ENCODE data around the gene ANG.

Gene ANG

DNA sequence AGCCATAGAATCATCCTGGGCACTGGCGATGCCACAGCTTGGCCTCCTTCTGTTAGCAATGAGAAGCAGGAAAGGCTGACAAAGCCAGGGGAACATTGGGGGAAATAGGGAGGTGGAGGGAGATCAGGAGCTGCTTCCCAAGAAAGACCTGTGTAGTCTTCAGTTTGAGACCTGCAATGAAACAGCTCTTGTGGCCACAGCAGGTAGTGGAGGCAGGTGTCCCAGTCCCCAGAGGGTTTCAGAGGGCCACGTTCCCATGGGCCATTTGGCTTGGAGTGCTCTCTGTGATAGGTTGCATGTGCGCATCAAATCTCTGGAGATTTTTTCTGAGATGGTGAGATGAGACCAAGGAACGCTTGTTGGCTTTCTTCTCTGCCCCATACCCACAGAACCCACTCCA lies 32.7 kb upstream of the ANG start:
- Histone ChIP-seq H3K27me3 (ENCODE audit: insufficient read depth, poor library complexity, severe bottlenecking) (peaks cover 30% of the 10 kb centered on the region), H3K27ac (replicated peaks) (no peak overlapping the region), H3K4me3 (replicated peaks; ENCODE audit: insufficient read depth, low read length) (no peak overlapping the region)
- TF ChIP-seq SPI1 (IDR thresholded peaks at IDR 0.05; ENCODE audit: borderline replicate concordance, low read depth) (no peak), POLR2AphosphoS5 (IDR thresholded peaks at IDR 0.05; ENCODE audit: low read depth) (no peak), GABPA (IDR thresholded peaks at IDR 0.05; ENCODE audit: low read depth) (no peak)
- TF ChIP-seq, protein P1, sequence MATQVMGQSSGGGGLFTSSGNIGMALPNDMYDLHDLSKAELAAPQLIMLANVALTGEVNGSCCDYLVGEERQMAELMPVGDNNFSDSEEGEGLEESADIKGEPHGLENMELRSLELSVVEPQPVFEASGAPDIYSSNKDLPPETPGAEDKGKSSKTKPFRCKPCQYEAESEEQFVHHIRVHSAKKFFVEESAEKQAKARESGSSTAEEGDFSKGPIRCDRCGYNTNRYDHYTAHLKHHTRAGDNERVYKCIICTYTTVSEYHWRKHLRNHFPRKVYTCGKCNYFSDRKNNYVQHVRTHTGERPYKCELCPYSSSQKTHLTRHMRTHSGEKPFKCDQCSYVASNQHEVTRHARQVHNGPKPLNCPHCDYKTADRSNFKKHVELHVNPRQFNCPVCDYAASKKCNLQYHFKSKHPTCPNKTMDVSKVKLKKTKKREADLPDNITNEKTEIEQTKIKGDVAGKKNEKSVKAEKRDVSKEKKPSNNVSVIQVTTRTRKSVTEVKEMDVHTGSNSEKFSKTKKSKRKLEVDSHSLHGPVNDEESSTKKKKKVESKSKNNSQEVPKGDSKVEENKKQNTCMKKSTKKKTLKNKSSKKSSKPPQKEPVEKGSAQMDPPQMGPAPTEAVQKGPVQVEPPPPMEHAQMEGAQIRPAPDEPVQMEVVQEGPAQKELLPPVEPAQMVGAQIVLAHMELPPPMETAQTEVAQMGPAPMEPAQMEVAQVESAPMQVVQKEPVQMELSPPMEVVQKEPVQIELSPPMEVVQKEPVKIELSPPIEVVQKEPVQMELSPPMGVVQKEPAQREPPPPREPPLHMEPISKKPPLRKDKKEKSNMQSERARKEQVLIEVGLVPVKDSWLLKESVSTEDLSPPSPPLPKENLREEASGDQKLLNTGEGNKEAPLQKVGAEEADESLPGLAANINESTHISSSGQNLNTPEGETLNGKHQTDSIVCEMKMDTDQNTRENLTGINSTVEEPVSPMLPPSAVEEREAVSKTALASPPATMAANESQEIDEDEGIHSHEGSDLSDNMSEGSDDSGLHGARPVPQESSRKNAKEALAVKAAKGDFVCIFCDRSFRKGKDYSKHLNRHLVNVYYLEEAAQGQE (IDR thresholded peaks at IDR 0.05; ENCODE audit: insufficient replicate concordance, low read depth), result no peak
- TF ChIP-seq, protein P2, sequence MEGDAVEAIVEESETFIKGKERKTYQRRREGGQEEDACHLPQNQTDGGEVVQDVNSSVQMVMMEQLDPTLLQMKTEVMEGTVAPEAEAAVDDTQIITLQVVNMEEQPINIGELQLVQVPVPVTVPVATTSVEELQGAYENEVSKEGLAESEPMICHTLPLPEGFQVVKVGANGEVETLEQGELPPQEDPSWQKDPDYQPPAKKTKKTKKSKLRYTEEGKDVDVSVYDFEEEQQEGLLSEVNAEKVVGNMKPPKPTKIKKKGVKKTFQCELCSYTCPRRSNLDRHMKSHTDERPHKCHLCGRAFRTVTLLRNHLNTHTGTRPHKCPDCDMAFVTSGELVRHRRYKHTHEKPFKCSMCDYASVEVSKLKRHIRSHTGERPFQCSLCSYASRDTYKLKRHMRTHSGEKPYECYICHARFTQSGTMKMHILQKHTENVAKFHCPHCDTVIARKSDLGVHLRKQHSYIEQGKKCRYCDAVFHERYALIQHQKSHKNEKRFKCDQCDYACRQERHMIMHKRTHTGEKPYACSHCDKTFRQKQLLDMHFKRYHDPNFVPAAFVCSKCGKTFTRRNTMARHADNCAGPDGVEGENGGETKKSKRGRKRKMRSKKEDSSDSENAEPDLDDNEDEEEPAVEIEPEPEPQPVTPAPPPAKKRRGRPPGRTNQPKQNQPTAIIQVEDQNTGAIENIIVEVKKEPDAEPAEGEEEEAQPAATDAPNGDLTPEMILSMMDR (IDR thresholded peaks at IDR 0.05; ENCODE audit: insufficient read depth, low read length), result no peak
- DNase-seq (ENCODE audit: low read depth in 1 of 2, low spot score in 1 of 2), result no peak

DNA sequence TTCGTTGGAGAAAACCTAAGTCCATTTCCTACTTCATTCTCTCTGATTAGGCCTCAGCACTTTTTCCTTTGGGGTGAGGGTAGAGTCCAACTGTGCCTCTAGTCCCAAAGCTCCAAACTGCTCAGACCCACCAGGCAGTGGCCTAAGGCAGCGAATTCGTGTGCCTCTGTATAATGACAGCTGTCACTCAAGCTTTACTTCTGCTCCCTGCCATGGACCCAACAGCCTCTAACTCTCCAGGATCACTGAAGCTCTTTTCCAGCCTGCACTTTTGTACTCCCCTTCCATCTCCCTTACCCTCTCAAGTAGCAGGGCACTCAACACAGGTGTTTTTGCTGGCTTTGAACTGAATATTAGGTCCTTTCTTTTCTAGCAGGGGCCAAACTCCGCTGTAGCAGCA lies 32.3 kb upstream of the ANG start:
- TF ChIP-seq, protein P1 (IDR thresholded peaks at IDR 0.05; ENCODE audit: insufficient replicate concordance, low read depth), result no peak
- TF ChIP-seq GABPA (IDR thresholded peaks at IDR 0.05; ENCODE audit: low read depth), result no peak
- TF ChIP-seq SPI1 (IDR thresholded peaks at IDR 0.05; ENCODE audit: borderline replicate concordance, low read depth), result no peak
- TF ChIP-seq, protein P2 (IDR thresholded peaks at IDR 0.05; ENCODE audit: insufficient read depth, low read length), result no peak
- TF ChIP-seq POLR2AphosphoS5 (IDR thresholded peaks at IDR 0.05; ENCODE audit: low read depth), result no peak
- Histone ChIP-seq H3K27me3 (ENCODE audit: insufficient read depth, poor library complexity, severe bottlenecking) (peaks cover 30% of the 10 kb centered on the region), H3K4me3 (replicated peaks; ENCODE audit: insufficient read depth, low read length) (no peak overlapping the region), H3K27ac (replicated peaks) (no peak overlapping the region)
- DNase-seq (ENCODE audit: low read depth in 1 of 2, low spot score in 1 of 2), result no peak

DNA sequence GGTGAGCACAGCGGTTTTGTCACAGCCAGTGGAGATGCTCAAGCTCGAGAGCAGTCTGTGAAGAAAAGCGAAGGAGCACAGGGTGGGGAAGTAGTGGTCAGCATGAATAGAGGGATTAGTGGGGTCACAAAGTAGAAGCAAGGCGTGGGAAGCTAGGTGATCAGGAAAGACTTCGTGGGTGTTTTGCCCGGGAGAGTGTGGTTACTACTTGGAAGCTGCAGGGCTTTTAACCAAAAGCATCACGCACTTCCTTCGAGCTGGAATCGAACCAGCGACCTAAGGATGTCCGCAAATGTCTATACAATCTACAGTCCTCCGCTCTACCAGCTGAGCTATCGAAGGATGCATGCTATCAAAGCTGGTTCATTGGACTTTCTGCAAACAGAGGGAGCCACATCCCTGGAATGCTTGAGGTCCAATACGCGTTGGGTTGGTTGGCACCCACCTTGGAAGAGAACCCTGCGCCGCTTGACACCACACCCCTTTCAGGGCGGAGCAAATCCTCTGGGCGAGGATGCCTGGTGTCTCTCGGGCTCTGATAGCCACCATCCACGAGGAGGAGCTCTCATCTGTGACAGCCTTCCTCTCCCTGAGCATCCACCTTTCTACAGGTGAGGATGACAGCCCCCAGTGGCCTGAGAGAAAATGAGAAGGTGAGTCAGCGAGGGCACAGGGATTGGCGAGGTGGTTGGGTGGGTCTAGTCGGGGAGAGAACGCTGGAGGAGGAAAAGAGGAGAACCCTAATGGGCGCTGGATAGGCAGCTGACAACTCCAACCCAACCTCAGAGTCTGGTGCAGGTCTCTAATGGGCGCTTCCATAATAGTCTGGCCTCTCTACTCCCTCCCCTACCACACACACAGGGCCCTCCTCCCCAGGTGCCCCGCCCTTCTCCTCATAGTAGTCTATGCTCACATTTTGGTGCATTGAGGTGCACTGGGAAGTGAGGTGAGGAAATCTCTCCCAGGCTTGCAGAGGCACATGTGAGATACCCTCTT lies 31.1 kb upstream of the ANG start:
- DNase-seq (ENCODE audit: low read depth in 1 of 2, low spot score in 1 of 2), result peak in 1 of 2 experiments; percentile 15
- no peak for TF ChIP-seq GABPA (IDR thresholded peaks at IDR 0.05; ENCODE audit: low read depth)
- TF ChIP-seq, protein P2 (IDR thresholded peaks at IDR 0.05; ENCODE audit: insufficient read depth, low read length), result no peak
- no peak for TF ChIP-seq SPI1 (IDR thresholded peaks at IDR 0.05; ENCODE audit: borderline replicate concordance, low read depth)
- TF ChIP-seq POLR2AphosphoS5 (IDR thresholded peaks at IDR 0.05; ENCODE audit: low read depth), result no peak
- TF ChIP-seq, protein P1 (IDR thresholded peaks at IDR 0.05; ENCODE audit: insufficient replicate concordance, low read depth), result no peak
- Histone ChIP-seq H3K27me3 (ENCODE audit: insufficient read depth, poor library complexity, severe bottlenecking) (peaks cover 24% of the 10 kb centered on the region), H3K4me3 (replicated peaks; ENCODE audit: insufficient read depth, low read length) (no peak overlapping the region), H3K27ac (replicated peaks) (no peak overlapping the region)
